ENCODE data around the gene S1PR3.
A peak's percentile ranks its signal among the peaks of the same experiment; 100 is the strongest.

S1PR3 gene

DNA sequence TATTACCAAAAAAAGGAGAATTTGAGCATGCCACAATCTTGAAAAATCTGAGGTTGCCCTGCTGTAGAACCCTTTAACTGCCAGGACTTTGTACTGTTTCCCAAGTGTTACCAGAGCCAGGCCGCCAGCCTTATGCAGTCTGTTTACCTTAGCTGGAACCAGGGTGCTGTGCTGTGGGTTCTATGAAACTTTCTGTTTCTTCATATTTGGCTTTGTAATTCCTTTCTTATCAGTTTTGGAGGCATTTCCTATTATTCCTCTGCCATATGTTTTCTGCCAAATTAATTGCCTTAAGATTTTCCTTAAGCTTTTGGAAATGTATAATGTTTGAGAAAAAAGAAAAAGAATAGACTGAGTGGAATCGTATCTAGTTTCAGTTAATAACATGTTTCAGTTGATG is 2.1 kb downstream of the S1PR3 start:
- no peak for DNase-seq

- DNase-seq, result no peak
These were observed 2.7 kb downstream of the S1PR3 start for GRCh38 chr9:88993871-88994460.

DNA sequence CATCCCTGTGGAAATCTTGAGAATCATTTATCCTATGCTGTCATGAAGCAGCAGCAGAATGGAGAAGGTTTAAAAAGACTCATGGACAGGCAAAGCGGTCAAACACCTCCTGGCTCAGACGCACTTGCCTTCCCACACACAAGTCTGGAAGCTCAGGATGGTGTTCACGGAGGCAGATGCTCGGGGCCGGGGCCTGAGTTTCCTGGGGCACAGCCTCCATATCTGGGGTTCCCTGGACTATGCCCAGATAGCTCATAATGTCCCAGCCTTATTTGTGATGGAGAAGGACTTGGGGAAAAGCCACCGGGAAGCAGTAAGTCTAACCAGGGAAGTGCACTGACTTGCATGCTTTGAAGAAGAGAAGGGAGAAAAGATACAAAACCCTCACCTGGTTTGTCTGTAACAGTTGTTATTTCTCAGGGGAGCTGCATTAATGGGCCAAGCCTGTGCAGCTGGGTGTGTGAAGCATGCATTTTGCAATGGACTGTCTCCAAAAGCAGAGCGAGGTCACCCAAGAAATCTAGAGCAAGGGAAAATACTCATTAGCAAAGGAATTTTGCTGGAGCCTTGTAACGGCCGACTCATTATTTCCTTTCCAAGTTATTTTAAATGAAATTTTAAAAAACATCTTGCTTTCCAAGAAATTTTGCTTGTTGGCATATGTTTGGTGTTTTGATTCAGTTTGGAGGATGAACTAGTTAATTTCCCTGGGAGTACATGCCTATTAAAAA is 3.4 kb downstream of the S1PR3 start:
- DNase-seq, result no peak

- DNase-seq, result no peak
These were observed 3.9 kb downstream of the S1PR3 start for GRCh38 chr9:88995200-88995577.

- no peak for DNase-seq
These were observed 4.4 kb downstream of the S1PR3 start for GRCh38 chr9:88995627-88996026.

GRCh38 chr9:88996046-88996920 is 5.0 kb downstream of the S1PR3 start:
- DNase-seq, result no peak

DNA sequence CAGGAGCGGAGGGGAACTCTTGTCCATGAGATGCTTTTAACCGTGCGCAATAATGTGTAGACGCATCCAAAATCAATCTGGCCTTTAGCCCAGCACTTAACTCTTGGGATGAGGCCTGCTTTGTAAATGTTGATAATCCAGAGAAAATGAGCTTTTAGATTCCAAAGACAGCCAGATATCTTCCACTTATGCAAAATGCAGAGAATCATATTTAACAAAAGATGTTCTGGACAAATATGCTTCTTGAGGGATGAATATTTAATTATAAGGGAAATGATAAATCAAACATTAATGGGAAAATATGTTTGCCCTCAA is 5.6 kb downstream of the S1PR3 start:
- no peak for DNase-seq

GRCh38 chr9:88997646-88998045 is 6.4 kb downstream of the S1PR3 start:
- DNase-seq, result no peak

DNA sequence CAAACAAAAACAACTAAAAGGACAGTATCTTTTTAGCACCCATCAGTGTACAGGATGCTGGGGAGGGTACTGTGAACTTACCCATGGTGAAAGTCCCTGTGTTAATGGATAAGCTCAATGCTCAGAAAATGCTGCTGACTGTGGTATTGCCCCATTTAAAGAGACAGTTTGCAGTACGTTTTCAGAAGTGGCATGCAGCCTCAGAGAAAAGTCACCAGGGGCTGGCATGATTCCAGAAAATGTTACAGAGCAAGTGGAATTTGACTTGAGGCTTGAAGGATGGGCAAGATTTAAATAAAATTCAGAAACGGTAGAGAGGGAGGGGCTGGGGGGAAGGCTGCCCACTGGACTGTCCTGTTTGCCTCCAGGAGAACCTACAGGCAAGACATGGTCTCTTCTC is 7.2 kb downstream of the S1PR3 start:
- no peak for DNase-seq

- DNase-seq, result no peak
These were observed 7.6 kb downstream of the S1PR3 start for GRCh38 chr9:88998911-88999310.

GRCh38 chr9:89000371-89000781 is 9.1 kb downstream of the S1PR3 start:
- no peak for DNase-seq

DNA sequence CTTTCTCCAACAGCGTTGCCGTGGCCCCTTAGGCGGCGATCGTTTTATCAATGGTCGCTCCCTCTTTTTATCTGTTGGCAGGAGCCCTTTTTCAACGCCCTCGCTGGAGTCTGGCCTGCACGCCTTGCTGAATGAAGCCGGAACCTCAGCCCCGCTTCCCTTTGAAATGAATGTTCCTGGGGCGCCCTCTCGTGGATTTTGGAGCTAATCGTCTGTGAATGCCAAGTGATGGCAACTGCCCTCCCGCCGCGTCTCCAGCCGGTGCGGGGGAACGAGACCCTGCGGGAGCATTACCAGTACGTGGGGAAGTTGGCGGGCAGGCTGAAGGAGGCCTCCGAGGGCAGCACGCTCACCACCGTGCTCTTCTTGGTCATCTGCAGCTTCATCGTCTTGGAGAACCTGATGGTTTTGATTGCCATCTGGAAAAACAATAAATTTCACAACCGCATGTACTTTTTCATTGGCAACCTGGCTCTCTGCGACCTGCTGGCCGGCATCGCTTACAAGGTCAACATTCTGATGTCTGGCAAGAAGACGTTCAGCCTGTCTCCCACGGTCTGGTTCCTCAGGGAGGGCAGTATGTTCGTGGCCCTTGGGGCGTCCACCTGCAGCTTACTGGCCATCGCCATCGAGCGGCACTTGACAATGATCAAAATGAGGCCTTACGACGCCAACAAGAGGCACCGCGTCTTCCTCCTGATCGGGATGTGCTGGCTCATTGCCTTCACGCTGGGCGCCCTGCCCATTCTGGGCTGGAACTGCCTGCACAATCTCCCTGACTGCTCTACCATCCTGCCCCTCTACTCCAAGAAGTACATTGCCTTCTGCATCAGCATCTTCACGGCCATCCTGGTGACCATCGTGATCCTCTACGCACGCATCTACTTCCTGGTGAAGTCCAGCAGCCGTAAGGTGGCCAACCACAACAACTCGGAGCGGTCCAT is 10.0 kb downstream of the S1PR3 start:
- peak; percentile 81 for DNase-seq

GRCh38 chr9:89001917-89002540 is 10.8 kb downstream of the S1PR3 start:
- no peak for DNase-seq

DNA sequence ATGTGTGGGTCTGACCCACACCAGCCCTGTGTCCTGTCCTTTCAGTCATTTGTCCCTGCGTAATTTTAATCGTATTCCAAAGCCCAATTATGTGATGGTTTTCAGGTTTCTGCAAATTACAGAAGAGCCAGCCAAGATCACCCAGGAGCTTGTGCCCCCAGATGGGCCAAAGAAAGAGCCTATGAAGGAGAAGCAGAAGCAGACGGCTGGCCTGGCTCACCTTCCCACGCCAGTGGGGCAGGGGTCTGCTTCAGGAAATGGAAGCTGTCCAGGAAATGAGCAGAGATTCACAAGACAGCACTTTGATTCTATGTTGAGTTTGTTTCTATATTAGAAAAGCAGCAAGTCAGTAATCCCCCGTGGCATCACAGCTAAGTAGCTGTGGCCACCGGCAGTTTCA is 11.7 kb downstream of the S1PR3 start:
- no peak for DNase-seq

DNA sequence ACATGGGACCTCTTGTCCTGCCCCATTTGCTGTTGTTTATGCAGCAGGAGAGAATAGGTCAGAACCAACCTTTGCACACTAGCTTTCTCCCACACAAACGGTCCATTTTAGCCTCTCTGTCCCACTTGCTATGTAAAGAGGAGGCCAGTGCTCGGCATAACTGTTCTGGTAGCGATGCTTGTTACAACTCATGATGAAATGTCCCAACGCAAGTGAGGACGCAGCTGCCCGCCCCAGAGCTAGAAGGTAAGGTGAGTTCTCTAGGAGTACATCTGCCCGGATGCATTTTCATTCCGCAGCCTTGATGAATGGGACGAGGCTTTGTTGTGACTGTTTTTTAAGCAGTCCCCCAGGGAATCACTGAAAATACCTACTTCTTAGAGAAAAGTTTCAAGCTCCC is 14.1 kb downstream of the S1PR3 start:
- no peak for DNase-seq

- no peak for DNase-seq
These were observed 15.0 kb downstream of the S1PR3 start for GRCh38 chr9:89006267-89006666.

- no peak for DNase-seq
These were observed 16.0 kb downstream of the S1PR3 start for GRCh38 chr9:89006996-89007967.

GRCh38 chr9:89008055-89008743 is 16.9 kb downstream of the S1PR3 start:
- no peak for DNase-seq

GRCh38 chr9:89008744-89009545 is 17.7 kb downstream of the S1PR3 start:
- no peak for DNase-seq

DNA sequence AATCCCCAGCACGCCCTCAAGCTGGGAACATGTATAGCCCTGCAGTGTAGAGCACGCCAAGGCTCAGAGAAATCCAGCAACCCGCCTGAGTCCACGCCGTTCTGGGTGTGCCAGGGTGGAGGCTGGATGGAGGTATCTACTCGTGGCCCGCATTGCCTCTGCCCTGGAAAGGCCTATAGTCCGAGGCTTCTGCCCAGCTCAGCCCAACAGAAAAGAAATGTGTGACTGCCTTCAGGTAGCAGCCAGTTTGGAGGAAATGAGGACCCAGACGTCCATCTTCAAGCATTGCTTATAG is 18.2 kb downstream of the S1PR3 start:
- DNase-seq, result no peak

All from activated CD4-positive, alpha-beta T cell treated with anti-CD3 and anti-CD28 coated beads, Interleukin-10, Interleukin-2, amounts not matched to agents 100 ng/mL and 50 ng/mL, durations not matched to agents 16 hours and 8 hours (primary cell).